ENCODE results near the gene PLXND1. TPM values are rescaled to one million over a fixed set of nuclear protein-coding genes. Genes with fewer than 3 reads are reported as not detected.

PLXND1 gene
- total RNA-seq, 4 donors from 2014 or later: 191 to 351 (median 205) TPM

DNA sequence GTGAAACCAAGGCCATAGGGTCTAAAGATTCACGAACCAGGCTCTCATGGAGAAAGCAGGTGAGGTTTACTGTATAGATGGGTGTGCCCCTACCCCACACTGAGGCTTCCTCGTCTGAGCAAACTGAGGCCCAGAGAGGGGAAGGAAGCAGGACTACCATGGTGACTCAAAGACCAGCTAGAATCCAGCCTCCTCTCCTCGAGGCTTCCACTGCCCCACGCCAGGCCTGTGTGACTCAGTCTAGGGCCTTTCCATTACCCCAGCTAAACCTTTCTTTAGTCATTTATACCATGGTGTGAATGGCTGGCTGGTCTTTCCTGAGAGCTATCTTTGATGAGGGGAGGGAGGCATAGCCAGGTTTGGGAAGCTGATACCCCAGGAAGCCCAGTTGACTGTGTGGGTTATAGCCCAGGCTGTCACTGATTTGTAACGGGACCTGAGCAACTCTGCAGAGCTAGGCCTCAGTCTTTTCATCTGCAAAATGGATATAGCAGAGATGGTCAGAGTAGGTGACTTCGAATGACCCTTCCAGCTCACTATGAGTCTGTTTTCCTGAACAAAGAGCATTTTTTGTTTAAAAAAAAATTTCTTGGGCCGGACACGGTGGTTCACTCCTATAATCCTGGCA is 81.0 kb downstream of the PLXND1 start:
- TF ChIP-seq, protein P1, sequence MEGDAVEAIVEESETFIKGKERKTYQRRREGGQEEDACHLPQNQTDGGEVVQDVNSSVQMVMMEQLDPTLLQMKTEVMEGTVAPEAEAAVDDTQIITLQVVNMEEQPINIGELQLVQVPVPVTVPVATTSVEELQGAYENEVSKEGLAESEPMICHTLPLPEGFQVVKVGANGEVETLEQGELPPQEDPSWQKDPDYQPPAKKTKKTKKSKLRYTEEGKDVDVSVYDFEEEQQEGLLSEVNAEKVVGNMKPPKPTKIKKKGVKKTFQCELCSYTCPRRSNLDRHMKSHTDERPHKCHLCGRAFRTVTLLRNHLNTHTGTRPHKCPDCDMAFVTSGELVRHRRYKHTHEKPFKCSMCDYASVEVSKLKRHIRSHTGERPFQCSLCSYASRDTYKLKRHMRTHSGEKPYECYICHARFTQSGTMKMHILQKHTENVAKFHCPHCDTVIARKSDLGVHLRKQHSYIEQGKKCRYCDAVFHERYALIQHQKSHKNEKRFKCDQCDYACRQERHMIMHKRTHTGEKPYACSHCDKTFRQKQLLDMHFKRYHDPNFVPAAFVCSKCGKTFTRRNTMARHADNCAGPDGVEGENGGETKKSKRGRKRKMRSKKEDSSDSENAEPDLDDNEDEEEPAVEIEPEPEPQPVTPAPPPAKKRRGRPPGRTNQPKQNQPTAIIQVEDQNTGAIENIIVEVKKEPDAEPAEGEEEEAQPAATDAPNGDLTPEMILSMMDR (IDR thresholded peaks at IDR 0.05; ENCODE audit: low read depth): no peak

DNA sequence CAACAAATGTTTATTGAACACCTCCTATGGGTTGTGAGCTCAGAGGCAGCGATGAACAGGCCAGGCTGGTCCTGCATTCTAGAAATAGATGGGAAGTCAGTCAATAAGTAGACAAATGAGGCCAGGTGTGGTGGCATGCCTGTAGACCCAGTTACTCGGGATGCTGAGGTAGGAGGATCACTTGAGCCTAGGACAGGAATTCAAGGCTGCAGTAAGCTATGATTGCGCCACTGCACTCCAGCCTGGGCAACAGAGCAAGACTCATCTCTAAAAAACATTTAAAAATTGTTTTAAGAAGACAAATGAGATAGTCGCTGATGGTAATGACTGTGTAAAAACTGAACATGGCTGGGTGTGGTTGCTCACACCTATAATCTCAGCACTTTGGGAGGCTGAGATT is 82.4 kb downstream of the PLXND1 start:
- TF ChIP-seq, protein P1 (IDR thresholded peaks at IDR 0.05; ENCODE audit: low read depth): no peak

DNA sequence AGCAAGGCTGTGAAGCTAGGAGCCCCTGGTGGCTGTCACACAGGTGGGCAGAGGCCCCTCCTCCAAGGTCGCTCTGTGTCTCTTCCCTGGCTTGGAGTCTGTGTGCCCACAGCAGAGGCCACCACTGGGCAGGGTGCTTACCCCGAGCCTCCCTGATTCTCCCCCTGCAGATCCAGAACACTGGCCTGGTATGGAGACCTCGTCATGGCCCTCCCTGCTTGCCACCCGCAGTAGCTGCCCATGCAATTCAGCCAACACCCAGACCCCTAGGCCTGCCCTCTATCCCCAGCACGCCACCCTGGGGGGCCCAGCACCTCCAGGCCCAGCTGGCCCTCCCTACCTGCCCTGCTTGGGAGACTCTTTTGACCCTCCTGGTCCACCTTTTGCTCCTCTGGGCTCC is 83.5 kb downstream of the PLXND1 start:
- TF ChIP-seq, protein P1 (IDR thresholded peaks at IDR 0.05; ENCODE audit: low read depth): no peak

DNA sequence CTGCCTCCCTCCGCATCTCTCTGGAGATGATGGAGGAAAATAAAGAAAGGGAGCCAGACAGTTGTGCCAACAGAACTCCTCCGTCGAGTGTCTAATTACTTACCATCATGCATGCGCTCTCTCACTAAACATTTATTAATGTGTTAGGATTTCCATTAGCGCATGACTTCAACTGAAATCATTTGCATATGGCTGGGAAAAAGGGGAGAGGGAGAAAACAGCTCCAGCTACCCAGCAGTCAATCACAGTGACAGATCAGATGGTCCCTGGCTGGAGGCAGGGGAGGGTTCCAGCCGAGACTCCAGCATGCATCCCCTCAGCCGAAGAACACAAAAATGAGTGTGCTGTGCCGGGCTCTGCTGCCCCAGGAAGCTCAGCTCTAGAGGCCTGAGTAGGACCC is 84.9 kb downstream of the PLXND1 start:
- TF ChIP-seq, protein P1 (IDR thresholded peaks at IDR 0.05; ENCODE audit: low read depth): no peak

DNA sequence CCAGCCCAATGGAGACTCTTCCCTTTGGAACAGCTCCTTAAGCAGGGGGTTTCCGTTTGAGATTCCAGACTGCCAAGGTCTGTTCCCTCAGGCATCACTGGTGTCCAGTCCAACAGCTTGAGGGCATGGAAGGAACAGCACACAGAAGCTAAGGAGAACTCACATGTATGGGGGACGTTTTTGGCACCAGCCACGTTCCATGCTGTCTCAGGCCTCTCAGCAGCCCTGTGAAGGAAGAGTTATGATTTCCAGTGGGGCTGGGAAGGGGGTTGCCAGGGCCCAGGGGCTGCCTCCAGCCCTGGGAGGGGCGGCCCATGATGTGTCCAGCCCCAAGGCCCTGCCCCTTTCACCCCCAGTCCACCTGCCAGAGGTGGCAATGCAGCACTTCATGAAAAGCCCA is 85.5 kb downstream of the PLXND1 start:
- TF ChIP-seq, protein P1 (IDR thresholded peaks at IDR 0.05; ENCODE audit: low read depth): no peak

DNA sequence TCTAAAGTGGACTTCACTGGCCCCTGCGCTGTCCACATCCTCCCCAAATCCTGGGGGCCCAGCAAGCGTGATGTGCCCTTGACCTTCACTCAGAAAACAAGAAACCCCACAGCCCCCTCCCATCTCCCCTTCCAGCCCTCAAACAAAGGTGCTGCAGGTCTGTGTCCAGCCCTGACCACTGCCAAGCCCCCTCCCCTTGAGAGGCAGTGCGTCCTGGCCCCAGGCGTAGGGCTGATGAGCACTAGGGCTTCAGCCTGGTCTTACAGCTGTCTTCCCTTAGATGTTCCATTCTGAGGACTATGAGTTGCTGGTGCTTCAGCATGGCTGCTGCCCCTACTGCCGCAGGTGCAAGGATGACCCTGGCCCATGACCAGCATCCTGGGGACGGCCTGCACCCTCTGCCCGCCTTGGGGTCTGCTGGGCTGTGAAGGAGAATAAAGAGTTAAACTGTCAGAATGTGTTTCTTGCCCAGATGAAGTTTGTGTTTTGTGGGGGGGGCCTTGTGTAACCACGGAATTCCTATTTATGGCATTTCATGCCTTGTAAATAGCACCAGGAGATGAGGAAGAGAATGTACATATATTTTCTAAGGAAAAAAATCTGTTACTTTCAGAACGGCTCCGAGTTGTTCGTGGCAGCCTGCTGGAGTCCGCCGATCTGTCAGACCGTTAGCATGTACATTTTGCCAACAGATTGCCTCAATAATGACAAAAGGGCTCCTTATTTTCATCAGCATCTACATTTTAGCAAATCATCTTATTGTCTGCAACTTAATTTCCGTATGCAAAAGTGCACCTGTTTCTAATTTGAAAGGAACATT is 86.4 kb downstream of the PLXND1 start:
- TF ChIP-seq, protein P1 (IDR thresholded peaks at IDR 0.05; ENCODE audit: low read depth): no peak

DNA sequence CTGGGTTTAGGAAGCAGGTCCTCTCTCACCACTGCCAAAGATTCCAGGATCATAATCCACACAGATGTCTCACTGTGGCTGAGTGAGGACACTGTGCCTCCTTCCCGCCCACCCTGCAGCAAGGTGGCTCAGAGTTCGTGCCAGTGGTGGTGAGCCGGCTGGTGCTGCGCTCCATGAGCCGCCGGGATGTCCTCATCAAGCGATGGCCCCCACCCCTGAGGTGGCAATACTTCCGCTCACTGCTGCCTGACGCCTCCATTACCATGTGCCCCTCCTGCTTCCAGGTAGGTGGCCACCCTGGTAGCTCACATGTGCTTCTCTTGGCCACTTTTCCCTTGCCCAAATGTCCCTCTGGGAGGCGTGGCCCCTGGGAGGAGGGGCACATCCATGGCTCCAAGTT is 87.0 kb downstream of the PLXND1 start:
- TF ChIP-seq, protein P1 (IDR thresholded peaks at IDR 0.05; ENCODE audit: low read depth): no peak
